GM18870 (cell line): ENCODE data around the gene PTPRG.

Source experiments
- ATAC-seq: cut with Tn5 transposase; IDR thresholded peaks from one replicate; pipeline ENCODE4 v1.9.1; 2021; ENCODE audit warnings: moderate library complexity; ENCODE audit not compliant: unreplicated experiment

PTPRG gene

DNA sequence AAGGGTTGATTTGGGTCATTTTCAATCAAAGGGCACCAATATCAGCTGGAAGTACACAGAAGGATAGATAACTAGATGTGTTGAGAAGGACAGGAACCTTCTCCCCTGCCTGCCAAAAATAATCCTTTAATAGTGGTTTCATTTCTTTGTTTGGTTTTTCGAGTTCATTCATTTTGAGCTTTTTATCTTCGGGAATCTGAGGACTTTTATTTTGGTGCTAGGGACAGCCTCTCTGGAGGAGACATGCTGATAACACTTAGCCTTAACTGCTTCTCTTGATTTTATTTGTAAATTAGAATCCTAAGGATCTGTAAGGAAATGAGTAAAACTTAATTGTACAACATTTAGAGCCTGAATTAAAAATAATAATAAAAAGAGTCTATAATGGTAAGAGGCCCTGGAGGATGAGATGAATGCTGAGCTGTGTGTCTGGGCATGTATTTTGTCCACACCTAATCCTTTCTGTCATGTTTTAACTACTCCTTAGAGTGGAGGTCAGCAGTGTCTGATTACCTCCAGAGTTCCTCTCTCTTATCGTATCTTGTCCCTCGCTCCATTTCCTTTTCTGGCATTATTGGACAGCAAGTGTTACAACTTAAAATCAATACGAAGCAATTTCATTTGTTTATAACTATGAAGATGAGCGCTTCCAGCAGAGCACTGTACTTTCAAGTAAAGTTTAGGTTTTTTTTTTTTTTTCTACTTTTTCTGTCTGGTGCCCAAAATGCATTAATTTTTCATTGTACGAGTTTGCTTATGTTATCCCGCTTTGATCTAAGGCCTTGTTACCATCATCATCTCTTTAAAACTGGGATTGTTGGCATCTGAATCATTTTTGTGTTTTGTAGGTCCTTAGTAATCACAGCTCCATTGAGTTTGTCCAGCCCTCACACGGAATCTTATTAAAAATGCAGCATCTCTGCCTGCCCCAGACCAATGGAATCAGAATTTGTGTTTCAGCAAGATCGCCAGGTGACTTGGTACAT lies 22.8 kb downstream of the PTPRG start:
- no peak for ATAC-seq

DNA sequence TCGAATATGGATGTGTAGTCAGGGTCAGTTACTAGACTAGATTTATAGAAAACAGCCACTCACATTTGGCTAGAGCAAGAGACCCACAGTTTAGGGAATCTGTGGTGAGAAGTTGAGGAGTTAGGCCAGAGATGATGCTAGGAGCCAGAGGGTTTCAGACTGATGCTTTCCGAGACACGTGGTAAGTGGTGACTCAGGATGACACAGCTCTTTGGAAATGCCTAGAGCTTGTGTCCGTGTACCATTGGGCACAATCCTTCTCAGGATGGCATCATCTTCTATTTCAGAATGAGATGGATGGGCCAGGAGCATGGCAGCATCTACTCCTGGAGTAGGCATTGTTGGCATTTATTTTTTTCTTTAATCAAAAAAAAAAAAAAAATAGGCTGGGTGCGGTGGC lies 28.5 kb downstream of the PTPRG start:
- no peak for ATAC-seq

DNA sequence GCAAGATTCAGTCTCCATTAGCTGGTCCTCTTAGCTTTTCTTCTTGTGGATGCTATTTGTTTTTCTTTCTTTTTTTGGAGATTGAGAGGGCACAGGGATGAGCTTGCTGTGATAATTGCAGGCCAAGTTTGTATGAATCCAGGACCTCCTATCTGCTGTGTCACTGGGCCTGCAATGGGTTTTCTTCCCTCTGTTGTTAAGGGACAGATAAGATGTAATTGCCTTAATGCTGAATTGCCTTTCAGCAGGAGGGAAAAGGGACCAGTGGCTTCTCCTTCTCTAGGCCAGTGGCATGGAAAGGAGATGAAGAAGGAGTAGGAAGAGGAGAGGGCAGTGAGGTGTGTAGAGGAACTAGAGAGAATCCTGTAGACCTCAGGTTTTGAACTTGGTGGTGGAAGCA lies 29.9 kb downstream of the PTPRG start:
- no peak for ATAC-seq

DNA sequence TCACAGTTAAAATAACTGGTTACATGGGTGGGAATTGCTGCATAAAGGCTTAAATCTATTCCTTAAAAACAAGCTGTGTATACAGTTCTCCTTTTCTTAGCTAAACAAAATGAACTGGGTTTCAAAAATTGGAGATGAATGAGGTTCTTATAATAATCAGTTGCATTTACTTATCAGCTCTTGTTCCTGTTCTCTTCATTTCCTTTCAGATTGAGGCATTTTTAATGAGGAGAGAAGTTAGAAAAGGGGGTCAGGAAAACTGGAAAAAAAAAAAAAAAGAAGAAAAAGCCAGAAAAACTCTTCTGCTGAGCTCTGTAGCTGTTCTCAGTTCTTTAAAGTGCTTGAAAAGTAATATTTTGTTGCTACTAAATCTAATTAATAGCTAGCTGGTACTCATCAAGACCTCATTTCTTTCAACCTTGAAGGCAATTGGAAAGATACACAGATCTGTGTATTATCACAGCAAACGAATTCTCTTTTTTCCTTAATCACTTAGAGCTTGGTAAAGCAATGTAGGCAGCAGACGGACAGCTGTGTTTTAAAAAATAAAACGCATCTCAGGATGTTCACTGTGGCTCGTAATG lies 32.2 kb downstream of the PTPRG start:
- no peak for ATAC-seq

- ATAC-seq = no peak
These were observed 33.0 kb downstream of the PTPRG start for GRCh38 chr3:61594144-61594963.

DNA sequence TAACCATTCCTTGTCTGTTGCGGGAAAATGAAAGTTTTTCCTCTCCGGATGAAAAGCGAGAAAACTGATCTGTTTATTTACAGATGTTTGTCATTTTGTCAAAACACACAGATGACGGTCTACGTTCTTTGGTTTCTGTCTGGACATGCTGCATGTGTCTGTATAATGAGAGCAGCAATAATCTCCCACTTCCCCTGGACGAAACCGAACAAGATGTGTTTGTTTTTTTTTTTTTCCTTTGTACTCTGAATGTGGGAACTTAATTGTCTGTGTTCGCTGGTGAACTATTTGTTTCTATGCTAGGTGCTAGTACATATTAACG lies 33.6 kb downstream of the PTPRG start:
- no peak for ATAC-seq

- ATAC-seq = no peak
These were observed 33.9 kb downstream of the PTPRG start for GRCh38 chr3:61595288-61595687.

- ATAC-seq = no peak
These were observed 34.5 kb downstream of the PTPRG start for GRCh38 chr3:61595826-61596225.

DNA sequence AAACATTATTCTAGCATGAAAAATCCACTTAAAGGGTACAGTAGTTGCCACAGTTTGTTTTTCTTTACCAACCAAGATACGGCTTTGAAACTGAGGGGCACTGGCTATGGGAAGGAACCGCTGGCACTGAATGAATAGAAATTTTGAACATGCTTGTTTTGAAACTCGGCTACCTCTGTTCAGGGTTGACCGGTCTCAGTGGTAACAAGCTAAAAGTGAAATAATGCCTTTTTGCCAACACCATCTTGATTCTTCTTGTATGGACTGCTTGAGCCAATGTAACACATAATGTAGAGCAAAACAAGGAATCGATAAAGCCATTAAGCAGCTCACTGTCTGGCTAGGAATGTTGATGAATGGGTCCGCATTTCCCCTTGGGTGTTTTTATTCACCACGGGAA lies 36.5 kb downstream of the PTPRG start:
- no peak for ATAC-seq

GRCh38 chr3:61600195-61600594 lies 38.8 kb downstream of the PTPRG start:
- no peak for ATAC-seq

DNA sequence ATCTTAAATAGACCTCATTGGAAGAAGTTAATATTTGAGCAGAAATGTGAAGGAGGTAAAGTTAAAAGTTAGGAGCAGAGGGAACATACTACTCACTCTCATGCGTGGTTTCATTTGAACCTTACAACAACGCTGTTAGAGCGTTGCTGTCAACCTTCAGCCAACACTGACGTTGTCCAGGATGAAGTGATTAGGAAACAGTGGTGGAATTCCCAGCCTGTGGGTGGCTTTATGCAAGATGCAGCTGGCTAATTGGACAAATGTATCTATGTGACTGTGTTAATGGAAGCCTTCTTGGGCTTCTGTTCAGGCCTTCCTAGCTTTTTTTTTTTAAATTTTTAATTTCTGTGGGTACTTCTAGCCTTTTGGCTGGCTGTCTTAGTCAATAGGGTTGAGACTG lies 40.5 kb downstream of the PTPRG start:
- no peak for ATAC-seq

DNA sequence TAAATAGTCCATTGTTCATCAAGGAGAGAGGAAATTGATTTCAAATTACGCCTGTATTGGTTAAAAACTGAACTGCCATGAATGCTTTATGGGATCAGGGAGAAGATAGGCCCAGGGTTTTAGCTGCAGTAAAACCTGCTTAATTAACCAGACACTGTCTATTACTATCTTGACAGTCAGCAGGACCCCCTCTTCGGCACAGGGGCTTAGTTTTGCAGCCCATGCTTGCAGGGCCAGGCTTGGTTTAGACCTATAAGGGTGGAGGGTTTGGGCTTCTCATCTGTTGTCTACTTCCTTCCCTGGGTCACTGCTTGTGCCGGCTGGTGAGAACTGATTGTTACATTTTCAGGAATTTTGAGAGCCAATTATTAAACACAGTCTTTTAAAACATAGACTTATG lies 41.1 kb downstream of the PTPRG start:
- ATAC-seq = no peak

DNA sequence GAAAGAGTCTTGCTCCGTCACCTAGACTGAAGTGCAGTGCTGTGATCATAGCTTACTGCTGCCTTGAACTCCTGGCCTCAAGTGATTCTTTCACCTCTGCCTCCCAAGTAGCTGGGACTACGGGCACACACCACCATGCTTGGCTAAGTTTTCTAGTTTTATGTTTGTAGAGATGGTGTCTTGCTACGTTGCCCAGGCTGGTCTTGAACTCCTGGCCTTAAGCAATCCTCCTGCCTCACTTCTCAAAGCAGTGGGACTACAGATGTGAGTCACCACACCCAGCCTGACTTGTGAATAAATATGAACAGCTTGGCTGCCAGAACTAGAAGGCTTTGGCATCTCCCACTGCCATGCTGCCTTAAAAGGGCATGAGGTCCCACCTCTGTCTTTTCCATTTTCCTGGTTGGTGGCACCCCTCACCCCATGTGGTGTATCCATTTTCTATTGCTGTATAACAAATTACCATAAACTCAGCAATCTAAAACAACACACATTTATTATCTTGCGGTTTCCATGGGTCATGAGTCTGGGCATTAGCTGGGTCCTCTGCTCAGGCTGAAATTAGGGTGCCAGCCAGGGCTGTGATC lies 44.3 kb downstream of the PTPRG start:
- ATAC-seq = no peak

DNA sequence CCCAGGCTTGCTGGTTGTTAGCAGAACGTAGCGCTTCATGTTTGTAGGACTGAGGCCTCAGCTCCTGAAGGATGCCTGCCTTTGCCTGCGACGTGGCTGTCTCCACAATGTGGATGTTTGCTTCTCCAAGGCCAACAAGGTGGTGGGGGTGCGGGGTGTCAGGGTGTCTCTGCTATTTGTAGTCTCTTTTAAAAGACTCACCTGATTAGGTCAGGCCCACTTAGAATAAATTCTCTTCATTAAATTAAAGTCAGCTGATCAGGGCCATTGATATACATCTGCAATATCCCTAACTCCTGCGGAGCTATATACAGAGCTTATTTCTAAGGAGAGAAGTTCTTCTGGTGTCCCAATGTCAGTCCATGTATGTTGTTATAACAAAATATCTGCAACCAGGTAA lies 44.8 kb downstream of the PTPRG start:
- ATAC-seq = no peak

GRCh38 chr3:61608072-61608471 lies 46.7 kb downstream of the PTPRG start:
- ATAC-seq = no peak

GRCh38 chr3:61608711-61609110 lies 47.3 kb downstream of the PTPRG start:
- no peak for ATAC-seq

DNA sequence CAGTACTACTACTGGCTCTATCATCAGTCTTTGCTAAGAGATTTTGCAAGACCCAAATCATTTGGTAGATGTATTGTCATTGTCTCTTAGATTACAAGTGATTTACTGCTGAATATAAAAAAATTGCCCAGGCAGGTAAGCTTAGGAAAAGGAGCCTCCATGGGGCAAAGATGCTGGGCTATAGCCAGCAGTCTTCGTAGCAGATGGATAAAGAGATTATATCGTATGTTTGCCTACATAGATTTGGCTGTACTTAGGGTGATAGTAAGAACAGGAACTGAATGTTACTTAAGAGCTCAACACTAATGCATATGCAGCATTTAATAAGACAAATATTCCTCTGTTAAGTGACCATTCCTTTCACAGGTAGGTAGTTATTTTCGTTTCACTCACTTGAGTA lies 48.9 kb downstream of the PTPRG start:
- no peak for ATAC-seq

DNA sequence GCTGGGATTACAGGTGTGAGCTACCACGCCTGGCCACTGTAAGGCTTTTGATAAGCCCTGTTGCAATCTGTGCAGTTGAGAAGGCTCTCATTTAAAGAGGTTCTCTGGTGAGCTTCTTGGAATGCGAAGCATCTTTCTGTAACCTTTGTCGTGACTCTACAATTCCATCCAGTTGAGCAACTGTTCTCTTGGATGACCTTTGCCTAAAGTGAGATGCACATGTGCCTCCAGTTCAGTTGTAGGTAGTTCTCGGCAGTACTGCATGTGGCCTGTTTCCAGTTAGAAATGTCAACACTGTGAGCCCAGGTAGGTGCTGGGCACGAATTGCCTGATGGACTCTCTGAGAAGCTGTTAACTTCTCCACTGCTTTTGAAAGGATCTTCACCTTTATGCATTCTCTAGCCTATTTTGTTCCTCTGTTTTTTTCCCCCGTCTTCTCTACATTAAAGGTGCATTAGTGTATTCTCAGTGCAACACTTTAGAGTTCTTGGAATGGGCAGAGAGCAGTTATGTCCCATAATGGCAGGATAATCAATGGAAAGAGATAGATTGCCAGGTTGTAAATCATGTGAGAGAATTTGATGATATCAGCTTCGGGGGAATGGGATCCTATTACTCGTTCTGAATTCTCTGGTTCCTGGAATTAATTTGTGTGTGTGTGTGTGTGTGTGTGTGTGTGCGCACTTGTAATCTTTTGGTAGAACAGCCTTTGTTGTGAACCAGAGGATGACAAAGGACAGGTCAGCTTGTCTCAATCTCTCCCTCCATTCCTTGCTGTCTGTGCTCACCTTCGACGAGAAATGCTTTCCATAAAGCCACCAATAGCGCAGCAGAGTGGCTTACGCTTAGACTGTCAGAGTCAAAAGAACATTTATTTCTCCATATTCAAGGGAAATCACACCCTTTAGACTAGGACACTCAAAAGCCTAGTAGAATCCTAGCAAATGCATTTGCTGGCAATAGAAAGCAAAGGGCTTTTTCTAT lies 51.1 kb downstream of the PTPRG start:
- no peak for ATAC-seq

- ATAC-seq = no peak
These were observed 52.3 kb downstream of the PTPRG start for GRCh38 chr3:61613666-61614065.

DNA sequence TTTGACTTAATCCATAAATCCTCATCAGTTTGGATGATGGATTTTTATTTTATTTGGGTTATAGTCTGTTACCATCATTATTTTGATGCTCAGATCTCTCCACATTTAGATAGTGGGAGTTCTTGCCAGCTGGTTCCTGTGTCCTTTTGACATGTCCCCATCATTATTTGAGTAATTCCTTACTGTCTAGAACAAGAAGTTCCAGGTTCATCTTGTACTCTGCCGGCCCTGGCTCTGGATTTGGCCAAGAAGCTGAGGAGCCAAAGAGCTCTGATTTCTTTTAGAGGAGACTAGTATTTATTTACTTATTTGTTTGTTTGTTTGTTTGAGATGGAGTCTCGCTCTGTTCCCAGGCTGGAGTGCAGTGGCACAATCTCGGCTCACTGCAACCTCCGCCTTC lies 54.3 kb downstream of the PTPRG start:
- ATAC-seq = no peak
